ENCODE data around the gene SNAPC1. TPM values are rescaled to one million over a fixed set of nuclear protein-coding genes. Genes with fewer than 3 reads are reported as not detected.

The SNAPC1 gene
- polyA plus RNA-seq, 4 donors: 1.4 to 4.7 (median 3.0) TPM

GRCh38 chr14:61836807-61837206, 74.6 kb downstream of the SNAPC1 start:
- 83 to 90% (median 83%) methylated on average over 1 of the region's 1 CpG for WGBS, 3 donors
- DNase-seq: no peak
- Histone ChIP-seq H3K36me3 (ENCODE audit: control insufficient read depth in 3 of 3, insufficient read depth in 2 of 3, low read depth in 1 of 3, low read length in 3 of 3) (no peaks in the 10 kb centered on the region), H3K4me3 (ENCODE audit: low read depth in 1 of 3, low read length in 3 of 3) (no peak overlapping the region), H3K27ac (ENCODE audit: low read depth in 1 of 3, low read length in 2 of 3) (no peak overlapping the region), H3K9me3 (ENCODE audit: control insufficient read depth in 2 of 2, insufficient read depth in 1 of 2, low read depth in 1 of 2, low read length in 1 of 2) (no peaks in the 10 kb centered on the region), H3K27me3 (ENCODE audit: control insufficient read depth in 3 of 3, insufficient read depth in 3 of 3, low read length in 3 of 3) (peaks cover 0 to 2% (median 2%) of the 10 kb centered on the region in 3 donors), H3K4me1 (ENCODE audit: control insufficient read depth in 3 of 3, insufficient read depth in 2 of 3, low read depth in 1 of 3, low read length in 2 of 3) (no peaks in the 10 kb centered on the region)
- FAIRE-seq: no peak

GRCh38 chr14:61837336-61838229, 75.4 kb downstream of the SNAPC1 start:
- DNase-seq (peak; percentile 83 to 88), FAIRE-seq (no peak)
- peaks cover 0 to 2% (median 2%) of the 10 kb centered on the region in 3 donors for H3K27me3 ChIP-seq (ENCODE audit: control insufficient read depth in 3 of 3, insufficient read depth in 3 of 3, low read length in 3 of 3)
- H3K27ac ChIP-seq (ENCODE audit: low read depth in 1 of 3, low read length in 2 of 3): no peak overlapping the region
- no peaks in the 10 kb centered on the region for H3K4me1 ChIP-seq (ENCODE audit: control insufficient read depth in 3 of 3, insufficient read depth in 2 of 3, low read depth in 1 of 3, low read length in 2 of 3)
- 38 to 46% (median 40%) methylated on average over 10 of the region's 10 CpGs for WGBS, 3 donors
- no peaks in the 10 kb centered on the region for H3K36me3 ChIP-seq (ENCODE audit: control insufficient read depth in 3 of 3, insufficient read depth in 2 of 3, low read depth in 1 of 3, low read length in 3 of 3)
- H3K9me3 ChIP-seq (ENCODE audit: control insufficient read depth in 2 of 2, insufficient read depth in 1 of 2, low read depth in 1 of 2, low read length in 1 of 2): no peaks in the 10 kb centered on the region
- no peak overlapping the region for H3K4me3 ChIP-seq (ENCODE audit: low read depth in 1 of 3, low read length in 3 of 3)

- no peak for FAIRE-seq
- DNase-seq: peak in 1 of 2 donors; percentile 29
- Histone ChIP-seq H3K4me3 (ENCODE audit: low read depth in 1 of 3, low read length in 3 of 3) (no peak overlapping the region), H3K4me1 (ENCODE audit: control insufficient read depth in 3 of 3, insufficient read depth in 2 of 3, low read depth in 1 of 3, low read length in 2 of 3) (no peaks in the 10 kb centered on the region), H3K27ac (ENCODE audit: low read depth in 1 of 3, low read length in 2 of 3) (no peak overlapping the region), H3K27me3 (ENCODE audit: control insufficient read depth in 3 of 3, insufficient read depth in 3 of 3, low read length in 3 of 3) (peaks cover 0 to 2% (median 2%) of the 10 kb centered on the region in 3 donors), H3K36me3 (ENCODE audit: control insufficient read depth in 3 of 3, insufficient read depth in 2 of 3, low read depth in 1 of 3, low read length in 3 of 3) (no peaks in the 10 kb centered on the region), H3K9me3 (ENCODE audit: control insufficient read depth in 2 of 2, insufficient read depth in 1 of 2, low read depth in 1 of 2, low read length in 1 of 2) (no peaks in the 10 kb centered on the region)
- WGBS, 3 donors: 42 to 73% (median 60%) methylated on average over 5 of the region's 5 CpGs
Observed at GRCh38 chr14:61838661-61839245, 76.5 kb downstream of the SNAPC1 start.

- H3K27me3 ChIP-seq (ENCODE audit: control insufficient read depth in 3 of 3, insufficient read depth in 3 of 3, low read length in 3 of 3): peaks cover 0 to 2% (median 2%) of the 10 kb centered on the region in 3 donors
- WGBS, 3 donors: 66 to 82% (median 80%) methylated on average over 4 of the region's 4 CpGs
Observed at GRCh38 chr14:61839507-61839906, 77.3 kb downstream of the SNAPC1 start.

GRCh38 chr14:61841145-61841544, 78.9 kb downstream of the SNAPC1 start:
- H3K27ac ChIP-seq (ENCODE audit: low read depth in 1 of 3, low read length in 2 of 3): no peak overlapping the region
- H3K4me3 ChIP-seq (ENCODE audit: low read depth in 1 of 3, low read length in 3 of 3): no peak overlapping the region
- FAIRE-seq (no peak), DNase-seq (no peak)
- H3K9me3 ChIP-seq (ENCODE audit: control insufficient read depth in 2 of 2, insufficient read depth in 1 of 2, low read depth in 1 of 2, low read length in 1 of 2): no peaks in the 10 kb centered on the region
- H3K36me3 ChIP-seq (ENCODE audit: control insufficient read depth in 3 of 3, insufficient read depth in 2 of 3, low read depth in 1 of 3, low read length in 3 of 3): no peaks in the 10 kb centered on the region
- H3K4me1 ChIP-seq (ENCODE audit: control insufficient read depth in 3 of 3, insufficient read depth in 2 of 3, low read depth in 1 of 3, low read length in 2 of 3): no peaks in the 10 kb centered on the region
- H3K27me3 ChIP-seq (ENCODE audit: control insufficient read depth in 3 of 3, insufficient read depth in 3 of 3, low read length in 3 of 3): peaks cover 0 to 2% (median 2%) of the 10 kb centered on the region in 3 donors

More at GRCh38 chr14:61839507-61839906, 77.3 kb downstream of the SNAPC1 start:
- H3K9me3 ChIP-seq (ENCODE audit: control insufficient read depth in 2 of 2, insufficient read depth in 1 of 2, low read depth in 1 of 2, low read length in 1 of 2): no peaks in the 10 kb centered on the region
- no peak for DNase-seq
- no peak overlapping the region for H3K4me3 ChIP-seq (ENCODE audit: low read depth in 1 of 3, low read length in 3 of 3)
- H3K36me3 ChIP-seq (ENCODE audit: control insufficient read depth in 3 of 3, insufficient read depth in 2 of 3, low read depth in 1 of 3, low read length in 3 of 3): no peaks in the 10 kb centered on the region
- FAIRE-seq: no peak
- H3K27ac ChIP-seq (ENCODE audit: low read depth in 1 of 3, low read length in 2 of 3): no peak overlapping the region
- no peaks in the 10 kb centered on the region for H3K4me1 ChIP-seq (ENCODE audit: control insufficient read depth in 3 of 3, insufficient read depth in 2 of 3, low read depth in 1 of 3, low read length in 2 of 3)

Other genes starting within 250 kb of the SNAPC1 start
- gene HIF1A, start 66.9 kb upstream of the SNAPC1 start, polyA plus RNA-seq: 10 to 100 TPM; 19.5 to 50.5 (median 35.2) TPM
- gene SYT16, start 50.3 kb downstream of the SNAPC1 start, polyA plus RNA-seq: under 1 TPM in 2 of 4 donors, not detected in 2; 0.01 to 0.09 TPM

Data from small intestine (tissue), 7 donors.